Suppressor macrophage treated with lipopolysaccharide for 4 hours (primary cell): Measurements from ENCODE around the gene MCU.

ENCODE experiments used
- DNase-seq: peaks from one replicate; pipeline ENCODE4 v3.0.0-alpha.2; 2020

Gene MCU

GRCh38 chr10:72812415-72812752 is 120.4 kb downstream of the MCU start:
- DNase-seq, result peak; percentile 43

GRCh38 chr10:72812753-72813430 is 120.9 kb downstream of the MCU start:
- DNase-seq, result no peak

GRCh38 chr10:72814099-72814790 is 122.3 kb downstream of the MCU start:
- no peak for DNase-seq

GRCh38 chr10:72816565-72816964 is 124.6 kb downstream of the MCU start:
- no peak for DNase-seq

- no peak for DNase-seq
These were observed 126.1 kb downstream of the MCU start for GRCh38 chr10:72818076-72818475.

GRCh38 chr10:72819053-72819452 is 127.1 kb downstream of the MCU start:
- peak; percentile 5 for DNase-seq

- DNase-seq, result no peak
These were observed 129.7 kb downstream of the MCU start for GRCh38 chr10:72821606-72822005.

GRCh38 chr10:72822342-72822986 is 130.5 kb downstream of the MCU start:
- no peak for DNase-seq

- DNase-seq, result no peak
These were observed 133.2 kb downstream of the MCU start for GRCh38 chr10:72825163-72825562.

- DNase-seq, result no peak
These were observed 134.4 kb downstream of the MCU start for GRCh38 chr10:72826346-72826745.

- DNase-seq, result no peak
These were observed 136.4 kb downstream of the MCU start for GRCh38 chr10:72828294-72828693.

GRCh38 chr10:72830625-72831024 is 138.7 kb downstream of the MCU start:
- DNase-seq, result no peak

GRCh38 chr10:72831696-72832409 is 139.9 kb downstream of the MCU start:
- DNase-seq, result no peak

- DNase-seq, result no peak
These were observed 140.8 kb downstream of the MCU start for GRCh38 chr10:72832701-72833100.

GRCh38 chr10:72834183-72834825 is 142.4 kb downstream of the MCU start:
- DNase-seq, result peak; percentile 56

GRCh38 chr10:72840319-72840718 is 148.4 kb downstream of the MCU start:
- no peak for DNase-seq

GRCh38 chr10:72841487-72841886 is 149.5 kb downstream of the MCU start:
- no peak for DNase-seq

- DNase-seq, result no peak
These were observed 150.2 kb downstream of the MCU start for GRCh38 chr10:72842164-72842563.

GRCh38 chr10:72846238-72846637 is 154.3 kb downstream of the MCU start:
- no peak for DNase-seq

- DNase-seq, result peak; percentile 92
These were observed 155.7 kb downstream of the MCU start for GRCh38 chr10:72847681-72848080.

GRCh38 chr10:72850861-72851260 is 158.9 kb downstream of the MCU start:
- DNase-seq, result peak; percentile 40

- DNase-seq, result peak; percentile 60
These were observed 159.6 kb downstream of the MCU start for GRCh38 chr10:72851509-72851908.

- peak; percentile 40 for DNase-seq
These were observed 160.6 kb downstream of the MCU start for GRCh38 chr10:72852508-72852907.
